H1 (cell line): ENCODE data around the gene EHD2. TPM values are rescaled to one million over a fixed set of nuclear protein-coding genes. Genes with fewer than 3 reads are reported as not detected.

Experiments used
- CTCF ChIA-PET: fragments of 300-600 bp; sonication (Branson Sonifier 250); formaldehyde crosslinking; loops from one replicate; lab custom pipeline; 2021; ENCODE audit not compliant: partially characterized antibody; lab: Charles Lee
- POLR2A ChIA-PET: fragments of 300-600 bp; sonication (Branson Sonifier 250); formaldehyde crosslinking; loops from one replicate; lab custom pipeline; 2021; ENCODE audit warnings: inconsistent platforms; ENCODE audit not compliant: partially characterized antibody; lab: Charles Lee
- DNase-seq, 2 experiments: peaks; one replicate each; pipeline versions ENCODE4 v3.0.0 to v3.0.0-alpha.2; 2010 to 2022; ENCODE audit warnings: low spot score in 2 of 2, low read depth in 1 of 2, mixed read lengths in 1 of 2
- FAIRE-seq: peaks from 2 replicates; lab custom pipeline; 2011; peaks lifted over from hg19 to GRCh38; lab: Jason Lieb, UNC
- H2AFZ ChIP-seq: 2 replicates; pipeline ENCODE4 v1.8.1; 2012; ENCODE audit warnings: low read length, inconsistent platforms
- H2AK5ac ChIP-seq: 2 replicates; pipeline ENCODE4 v1.6.1; 2013; ENCODE audit warnings: low read depth, low read length
- H2BK120ac ChIP-seq: replicated peaks from 2 replicates; pipeline ENCODE3; 2013; ENCODE audit warnings: low read depth, low read length, inconsistent platforms
- H2BK12ac ChIP-seq: 2 replicates; pipeline ENCODE4 v1.6.1; 2013; ENCODE audit warnings: low read depth, low read length
- H2BK15ac ChIP-seq: 2 replicates; pipeline ENCODE4 v1.6.1; 2013; ENCODE audit warnings: low read length
- H2BK20ac ChIP-seq: 2 replicates; pipeline ENCODE4 v1.6.1; 2013; ENCODE audit warnings: low read length
- H2BK5ac ChIP-seq: 2 replicates; pipeline ENCODE4 v1.6.1; 2013; ENCODE audit warnings: low read depth, low read length
- H3K14ac ChIP-seq: 2 replicates; pipeline ENCODE4 v1.6.1; 2013; ENCODE audit warnings: inconsistent platforms; ENCODE audit not compliant: insufficient read length
- H3K18ac ChIP-seq: 2 replicates; pipeline ENCODE4 v1.6.1; 2013; ENCODE audit warnings: low read length; ENCODE audit errors: extremely low read depth
- H3K23ac ChIP-seq: 2 replicates; pipeline ENCODE4 v1.6.1; 2013; ENCODE audit warnings: inconsistent platforms; ENCODE audit not compliant: insufficient read length
- H3K23me2 ChIP-seq: 2 replicates; pipeline ENCODE4 v1.6.1; 2013; ENCODE audit warnings: low read depth, low read length
- H3K27ac ChIP-seq: 2 replicates; pipeline ENCODE4 v1.6.1; 2011; ENCODE audit warnings: low read depth, low read length, inconsistent platforms
- H3K27me3 ChIP-seq, 4 experiments: replicated peaks in 1 of 4; 1 replicate in 1 of 4; 2 replicates in 3 of 4; pipeline versions ENCODE4 v1.6.1 to v1.8.1; 2011 to 2013; ENCODE audit warnings: low read length in 3 of 4, mild to moderate bottlenecking in 3 of 4, inconsistent platforms in 2 of 4, mixed read lengths in 2 of 4, moderate library complexity in 1 of 4; ENCODE audit not compliant: control insufficient read depth in 3 of 4, insufficient read depth in 3 of 4; ENCODE audit errors: extremely low read depth in 1 of 4
- H3K36me3 ChIP-seq, 4 experiments: 2 replicates each; pipeline versions ENCODE4 v1.6.1 to v1.8.1; 2011 to 2013; ENCODE audit warnings: mild to moderate bottlenecking in 4 of 4, low read length in 3 of 4, moderate library complexity in 2 of 4, control low read depth in 1 of 4, inconsistent platforms in 1 of 4; ENCODE audit not compliant: insufficient read depth in 4 of 4, control insufficient read depth in 2 of 4
- H3K4ac ChIP-seq: replicated peaks from 2 replicates; pipeline ENCODE3; 2013; ENCODE audit warnings: low read length, low read depth, mixed read lengths, inconsistent platforms; ENCODE audit not compliant: insufficient read length
- H3K4me1 ChIP-seq, 4 experiments: replicated peaks in 1 of 4; 1 replicate in 1 of 4; 2 replicates in 3 of 4; pipeline versions ENCODE4 v1.6.1 to v1.8.1; 2011 to 2013; ENCODE audit warnings: low read length in 3 of 4, inconsistent platforms in 2 of 4, mixed read lengths in 1 of 4; ENCODE audit not compliant: insufficient read depth in 4 of 4, control insufficient read depth in 3 of 4
- H3K4me2 ChIP-seq, 2 experiments: 2 replicates each; pipeline versions ENCODE4 v1.6.1 to v1.8.1; 2011 to 2013; ENCODE audit warnings: low read depth in 2 of 2, low read length in 2 of 2, control low read depth in 1 of 2, inconsistent platforms in 1 of 2, mild to moderate bottlenecking in 1 of 2; ENCODE audit not compliant: insufficient read depth in 1 of 2
- H3K4me3 ChIP-seq, 4 experiments: fragments of 200-600, 300-600 bp in 1 of 4; sonication (generic), shearing (Covaris generic), sonication (Bioruptor Twin) in 1 of 4; 2 replicates each; pipeline versions ENCODE4 v1.5.1 to v1.8.1; 2011 to 2016; ENCODE audit warnings: low read length in 4 of 4, low read depth in 3 of 4, control low read depth in 2 of 4, inconsistent platforms in 2 of 4, mild to moderate bottlenecking in 2 of 4, mixed read lengths in 1 of 4, moderate library complexity in 1 of 4; ENCODE audit not compliant: insufficient read depth in 2 of 4; ENCODE audit errors: extremely low read depth in 1 of 4
- H3K56ac ChIP-seq: replicated peaks from 2 replicates; pipeline ENCODE3; 2013; ENCODE audit warnings: low read depth, mild to moderate bottlenecking, mixed read lengths, low read length, inconsistent platforms; ENCODE audit not compliant: insufficient read length
- H3K79me1 ChIP-seq: 2 replicates; pipeline ENCODE4 v1.6.1; 2013; ENCODE audit warnings: low read depth, low read length, control low read depth
- H3K79me2 ChIP-seq, 2 experiments: 2 replicates each; pipeline versions ENCODE4 v1.6.1 to v1.8.1; 2012 to 2013; ENCODE audit warnings: low read length in 2 of 2, mild to moderate bottlenecking in 2 of 2, inconsistent platforms in 1 of 2; ENCODE audit not compliant: insufficient read depth in 2 of 2, control insufficient read depth in 1 of 2
- H3K9ac ChIP-seq, 4 experiments: replicated peaks in 1 of 4; 1 replicate in 1 of 4; 2 replicates in 3 of 4; pipeline versions ENCODE4 v1.6.1 to v1.8.1; 2011 to 2013; ENCODE audit warnings: low read depth in 3 of 4, low read length in 3 of 4, control low read depth in 2 of 4, mild to moderate bottlenecking in 2 of 4, moderate library complexity in 2 of 4, inconsistent platforms in 1 of 4; ENCODE audit errors: extremely low read depth in 1 of 4
- H3K9me3 ChIP-seq, 2 experiments: 2 replicates each; pipeline versions ENCODE4 v1.6.1 to v1.8.1; 2012 to 2013; ENCODE audit warnings: mild to moderate bottlenecking in 2 of 2, moderate library complexity in 2 of 2, control low read depth in 1 of 2, inconsistent platforms in 1 of 2, low read depth in 1 of 2, low read length in 1 of 2, mixed read lengths in 1 of 2; ENCODE audit not compliant: insufficient read depth in 2 of 2
- H4K20me1 ChIP-seq, 2 experiments: replicated peaks in 1 of 2; 2 replicates each; pipeline versions ENCODE3 to v1.8.1; 2011 to 2013; ENCODE audit warnings: inconsistent platforms in 2 of 2, low read length in 2 of 2, mild to moderate bottlenecking in 1 of 2; ENCODE audit not compliant: insufficient read depth in 2 of 2, control insufficient read depth in 1 of 2
- H4K5ac ChIP-seq: 2 replicates; pipeline ENCODE4 v1.6.1; 2013; ENCODE audit warnings: low read length, low read depth, mixed read lengths, inconsistent platforms; ENCODE audit not compliant: insufficient read length
- H4K8ac ChIP-seq: 2 replicates; pipeline ENCODE4 v1.8.0; 2013; ENCODE audit warnings: mild to moderate bottlenecking, moderate library complexity, low read length, inconsistent platforms; ENCODE audit not compliant: insufficient read depth; ENCODE audit errors: extremely low read depth
- H4K91ac ChIP-seq: replicated peaks from 2 replicates; pipeline ENCODE3; 2013; ENCODE audit warnings: low read length, mixed read lengths, inconsistent platforms; ENCODE audit not compliant: insufficient read length
- POLR2A ChIP-seq, 2 experiments: IDR thresholded peaks; 1 replicate in 1 of 2; 2 replicates in 1 of 2; pipeline ENCODE4 v1.6.1; 2011; ENCODE audit warnings: low read depth in 2 of 2, low read length in 2 of 2, mild to moderate bottlenecking in 2 of 2; ENCODE audit errors: control extremely low read depth in 1 of 2
- WGBS, 2 experiments: shearing (Covaris generic) in 1 of 2; methylation state at CpG; one replicate each; pipeline versions ENCODE4 v1.1.6 to v1.1.7; 2013 to 2015; ENCODE audit warnings: low lambda C conversion rate in 2 of 2, mixed read lengths in 2 of 2, inconsistent platforms in 1 of 2, low coverage in 1 of 2, missing lambda C conversion rate in 1 of 2; ENCODE audit not compliant: insufficient replicate concordance in 2 of 2, insufficient coverage in 1 of 2, insufficient read length in 1 of 2; ENCODE audit errors: extremely low coverage in 1 of 2, missing lambda C conversion rate in 1 of 2; 5-methylcytosine and 5-hydroxymethylcytosine counted together
- polyA plus RNA-seq, 7 experiments: library from polyadenylated mRNA; depleted of rRNA in 3 of 7; stranded (reverse) in 5 of 7; unstranded in 2 of 7; fragments of >200 nt in 5 of 7; fragments of 200-250 nt in 2 of 7; gene quantifications; 1 replicate in 5 of 7; 2 replicates in 1 of 7; 4 replicates in 1 of 7; pipeline versions ENCODE4 v1.2.1 to v1.2.3, GENCODE V29; 2011 to 2013; ENCODE audit warnings: missing spikeins in 2 of 7, mixed read lengths in 2 of 7
- total RNA-seq: library from RNA; stranded (reverse); fragmentation: NEBNext Ultra II Directional; extraction: Animal tissue kit (Norgen Biotek cat#: 25700); gene quantifications from 2 replicates; pipeline ENCODE4 v1.2.1, GENCODE V29; 2021
- TF ChIP-seq, protein P1 (sequence below): IDR thresholded peaks from 2 replicates; pipeline ENCODE4 v1.6.1; 2012; ENCODE audit warnings: inconsistent platforms

The EHD2 gene
- total and polyA plus RNA-seq, 2 of the 8 experiments (the other 6 are each of a cell fraction or from before 2014, with no cell fraction given): 4.5 to 14.3 TPM

DNA sequence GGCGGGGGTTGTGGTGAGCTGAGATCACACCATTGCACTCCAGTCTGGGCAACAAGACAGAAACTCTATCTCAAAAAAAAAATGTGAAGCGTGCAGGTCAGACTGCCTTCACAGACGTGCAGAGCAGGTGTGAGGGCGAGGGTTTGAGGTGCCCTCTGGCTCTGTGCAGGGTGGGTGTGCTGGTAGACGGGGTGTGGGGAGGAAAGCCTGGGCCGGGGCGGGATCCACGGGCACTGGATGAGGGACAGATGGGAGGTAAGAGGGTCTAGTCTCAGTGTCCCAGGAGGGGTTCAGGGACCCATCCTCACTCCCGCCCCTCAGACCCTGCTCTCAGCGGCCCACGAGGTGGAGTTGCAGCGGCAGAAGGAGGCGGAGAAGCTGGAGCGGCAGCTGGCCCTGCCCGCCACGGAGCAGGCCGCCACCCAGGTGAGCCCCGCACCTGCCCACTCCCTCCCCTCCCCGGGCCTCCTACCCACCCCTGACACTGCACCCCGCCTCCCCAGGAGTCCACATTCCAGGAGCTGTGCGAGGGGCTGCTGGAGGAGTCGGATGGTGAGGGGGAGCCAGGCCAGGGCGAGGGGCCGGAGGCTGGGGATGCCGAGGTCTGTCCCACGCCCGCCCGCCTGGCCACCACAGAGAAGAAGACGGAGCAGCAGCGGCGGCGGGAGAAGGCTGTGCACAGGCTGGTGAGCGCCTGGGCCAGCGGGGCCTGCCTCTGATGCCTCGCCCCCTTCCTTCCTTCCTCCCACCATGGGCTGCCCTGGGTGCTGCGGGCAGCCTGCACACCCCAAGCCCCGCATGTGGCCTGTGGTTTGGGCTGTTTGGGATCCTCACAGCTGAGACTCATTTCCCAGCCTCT lies 41.2 kb downstream of the EHD2 start:
- Histone ChIP-seq H3K9ac (no peak overlapping the region), H3K4ac (no peak overlapping the region), H2AK5ac (no peak overlapping the region), H4K20me1 (peaks cover 15 to 18% of the 10 kb centered on the region in 2 experiments), H3K36me3 (peaks cover 38 to 93% (median 80%) of the 10 kb centered on the region in 4 experiments), H2BK12ac (no peak overlapping the region), H3K4me3 (no peak overlapping the region), H3K23ac (no peak overlapping the region), H4K91ac (no peak overlapping the region), H3K23me2 (no peaks in the 10 kb centered on the region), H3K4me1 (no peaks in the 10 kb centered on the region; a peak in 1 of 7 replicates), H3K14ac (no peak overlapping the region), H4K8ac (no peak overlapping the region), H3K9me3 (no peaks in the 10 kb centered on the region), H3K4me2 (no peak overlapping the region), H3K27me3 (no peaks in the 10 kb centered on the region), H2BK15ac (no peak overlapping the region), H2AFZ (no peak overlapping the region), H2BK20ac (no peak overlapping the region), H4K5ac (no peak overlapping the region), H2BK5ac (no peak overlapping the region), H3K79me2 (peaks cover 0 to 5% of the 10 kb centered on the region in 2 experiments; a peak in 1 of 4 replicates), H3K27ac (no peak overlapping the region), H2BK120ac (no peak overlapping the region), H3K56ac (no peak overlapping the region), H3K18ac (no peak overlapping the region), H3K79me1 (peaks cover 7% of the 10 kb centered on the region; the same call in 1 of the 2 replicates)
- ChIA-PET POLR2A (interaction anchor here (1.1 to 11.0 kb wide), 6 partner anchors 7 to 121 kb away, joined by 3 to 204 read pairs (median 4); partner anchors contain the start of gene NOP53), CTCF (interaction anchor here (0.5 to 1.0 kb wide), 3 partner anchors 10 to 398 kb away, joined by 3 to 4 read pairs (median 4); no protein-coding TSS in a partner anchor)
- no peak for FAIRE-seq
- TF ChIP-seq, protein P1, sequence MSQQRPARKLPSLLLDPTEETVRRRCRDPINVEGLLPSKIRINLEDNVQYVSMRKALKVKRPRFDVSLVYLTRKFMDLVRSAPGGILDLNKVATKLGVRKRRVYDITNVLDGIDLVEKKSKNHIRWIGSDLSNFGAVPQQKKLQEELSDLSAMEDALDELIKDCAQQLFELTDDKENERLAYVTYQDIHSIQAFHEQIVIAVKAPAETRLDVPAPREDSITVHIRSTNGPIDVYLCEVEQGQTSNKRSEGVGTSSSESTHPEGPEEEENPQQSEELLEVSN: no peak
- peak; percentile 15 to 45; a peak in 1 of 3 replicates for TF ChIP-seq POLR2A (IDR thresholded peaks at IDR 0.05; ENCODE audit: control extremely low read depth in 1 of 2, low read depth in 2 of 2, low read length in 2 of 2)
- WGBS, 2 experiments: 94% methylated on average over 12 of the region's 37 CpGs; no CpG with 5 or more reads in 1 of the 2 experiments
- DNase-seq: no peak
